Neural progenitor cell (in vitro differentiated cells): ENCODE measurements around the gene RIPOR2.

Experiments used
- EZH2phosphoT487 ChIP-seq: fragments of 200-600 bp; sonication (generic); IDR thresholded peaks from 2 replicates; pipeline ENCODE4 v1.6.1; 2017; ENCODE audit warnings: antibody characterized with exemption
- TF ChIP-seq, protein P1 (sequence below): fragments of 200-600 bp; sonication (generic); IDR thresholded peaks from 2 replicates; pipeline ENCODE4 v1.5.1; 2017; ENCODE audit warnings: antibody characterized with exemption, mild to moderate bottlenecking

- TF ChIP-seq, protein P1, sequence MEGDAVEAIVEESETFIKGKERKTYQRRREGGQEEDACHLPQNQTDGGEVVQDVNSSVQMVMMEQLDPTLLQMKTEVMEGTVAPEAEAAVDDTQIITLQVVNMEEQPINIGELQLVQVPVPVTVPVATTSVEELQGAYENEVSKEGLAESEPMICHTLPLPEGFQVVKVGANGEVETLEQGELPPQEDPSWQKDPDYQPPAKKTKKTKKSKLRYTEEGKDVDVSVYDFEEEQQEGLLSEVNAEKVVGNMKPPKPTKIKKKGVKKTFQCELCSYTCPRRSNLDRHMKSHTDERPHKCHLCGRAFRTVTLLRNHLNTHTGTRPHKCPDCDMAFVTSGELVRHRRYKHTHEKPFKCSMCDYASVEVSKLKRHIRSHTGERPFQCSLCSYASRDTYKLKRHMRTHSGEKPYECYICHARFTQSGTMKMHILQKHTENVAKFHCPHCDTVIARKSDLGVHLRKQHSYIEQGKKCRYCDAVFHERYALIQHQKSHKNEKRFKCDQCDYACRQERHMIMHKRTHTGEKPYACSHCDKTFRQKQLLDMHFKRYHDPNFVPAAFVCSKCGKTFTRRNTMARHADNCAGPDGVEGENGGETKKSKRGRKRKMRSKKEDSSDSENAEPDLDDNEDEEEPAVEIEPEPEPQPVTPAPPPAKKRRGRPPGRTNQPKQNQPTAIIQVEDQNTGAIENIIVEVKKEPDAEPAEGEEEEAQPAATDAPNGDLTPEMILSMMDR = no peak
- TF ChIP-seq EZH2phosphoT487 = no peak
These were observed 11.8 kb downstream of the RIPOR2 start for GRCh38 chr6:24923885-24924401.
